ENCODE results near the gene ENPP6.

ENPP6 gene

GRCh38 chr4:184067931-184068554 lies 149.6 kb downstream of the ENPP6 start:
- Histone ChIP-seq H3K36me3 (ENCODE audit: control insufficient read depth in 2 of 2, insufficient read depth in 1 of 2, low read length in 2 of 2) (no peaks in the 10 kb centered on the region), H3K27ac (ENCODE audit: extremely low read depth, low read depth, low read length) (no peak overlapping the region), H3K4me3 (ENCODE audit: low read depth, low read length) (no peak overlapping the region), H3K9me3 (ENCODE audit: control insufficient read depth, insufficient read depth, low read depth, low read length) (no peaks in the 10 kb centered on the region), H3K4me1 (ENCODE audit: control insufficient read depth, insufficient read depth, low read length) (peaks cover 5% of the 10 kb centered on the region)
- CTCF ChIA-PET = no interaction called here
- POLR2A ChIA-PET = no interaction called here
- no peak for TF ChIP-seq TRIM28 (IDR thresholded peaks at IDR 0.05; ENCODE audit: borderline replicate concordance, low read length)
- TF ChIP-seq ZNF626 (tag by site-specific recombination; IDR thresholded peaks at IDR 0.05) = no peak

- Histone ChIP-seq H3K36me3 (ENCODE audit: control insufficient read depth in 2 of 2, insufficient read depth in 1 of 2, low read length in 2 of 2) (no peaks in the 10 kb centered on the region), H3K9me3 (ENCODE audit: control insufficient read depth, insufficient read depth, low read depth, low read length) (no peaks in the 10 kb centered on the region), H3K4me3 (ENCODE audit: low read depth, low read length) (no peak overlapping the region), H3K4me1 (ENCODE audit: control insufficient read depth, insufficient read depth, low read length) (peaks cover 5% of the 10 kb centered on the region), H3K27ac (ENCODE audit: extremely low read depth, low read depth, low read length) (no peak overlapping the region)
- CTCF ChIA-PET = interaction anchor here (0.9 kb wide), 1 partner anchor 29 kb away, joined by 3 read pairs; no protein-coding TSS in a partner anchor
- TF ChIP-seq ZNF843 (tag by site-specific recombination; IDR thresholded peaks at IDR 0.05) = 0 out of 2 replicates have a peak, but pooled peaks have one; percentile 36
- peak; percentile 92 for TF ChIP-seq PRDM6 (tag by site-specific recombination; IDR thresholded peaks at IDR 0.05)
- TF ChIP-seq FEZF1 (tag by site-specific recombination; IDR thresholded peaks at IDR 0.05) = peak; percentile 76
- no peak for TF ChIP-seq SETDB1 (IDR thresholded peaks at IDR 0.05; ENCODE audit: insufficient read length, low read length)
- TF ChIP-seq PRDM4 (tag by site-specific recombination; IDR thresholded peaks at IDR 0.05) = 0 out of 2 replicates have a peak, but pooled peaks have one; percentile 38
- peak; percentile 40; the same call in 1 of the 2 replicates for TF ChIP-seq OSR2 (tag by site-specific recombination; IDR thresholded peaks at IDR 0.05)
- TF ChIP-seq ZNF76 (tag by site-specific recombination; IDR thresholded peaks at IDR 0.05; ENCODE audit: borderline replicate concordance, low read depth) = no peak
- POLR2A ChIA-PET = no interaction called here
Measured at GRCh38 chr4:184066584-184067300, 150.9 kb downstream of the ENPP6 start.

- H3K36me3 ChIP-seq (ENCODE audit: control insufficient read depth in 2 of 2, insufficient read depth in 1 of 2, low read length in 2 of 2) = no peaks in the 10 kb centered on the region
- H3K9me3 ChIP-seq (ENCODE audit: control insufficient read depth, insufficient read depth, low read depth, low read length) = no peaks in the 10 kb centered on the region
- TF ChIP-seq ZIC2 (tag by site-specific recombination; IDR thresholded peaks at IDR 0.05) = no peak
- no peak for TF ChIP-seq ZNF624 (tag by site-specific recombination; IDR thresholded peaks at IDR 0.05)
- no peak for TF ChIP-seq OSR2 (tag by site-specific recombination; IDR thresholded peaks at IDR 0.05)
- no peak for TF ChIP-seq ZNF362 (tag by site-specific recombination; IDR thresholded peaks at IDR 0.05)
- no peak for TF ChIP-seq ZNF768 (tag by site-specific recombination; IDR thresholded peaks at IDR 0.05)
- no peak for TF ChIP-seq YY1 (tag by site-specific recombination; IDR thresholded peaks at IDR 0.05)
- TF ChIP-seq YY2 (tag by site-specific recombination; IDR thresholded peaks at IDR 0.05) = no peak
- TF ChIP-seq ZNF221 (tag by site-specific recombination; IDR thresholded peaks at IDR 0.05; ENCODE audit: borderline replicate concordance) = no peak
- no peak for TF ChIP-seq SP3 (tag by site-specific recombination; IDR thresholded peaks at IDR 0.05)
- TF ChIP-seq ZFP3 (tag by site-specific recombination; IDR thresholded peaks at IDR 0.05; ENCODE audit: low read depth) = no peak
- TF ChIP-seq ZNF18 (tag by site-specific recombination; IDR thresholded peaks at IDR 0.05) = no peak
- TF ChIP-seq ZNF248 (tag by site-specific recombination; IDR thresholded peaks at IDR 0.05) = no peak
- no peak for TF ChIP-seq ZNF626 (tag by site-specific recombination; IDR thresholded peaks at IDR 0.05)
- no peak for TF ChIP-seq MZF1 (tag by site-specific recombination; IDR thresholded peaks at IDR 0.05; ENCODE audit: borderline replicate concordance)
- no peak for TF ChIP-seq SETDB1 (IDR thresholded peaks at IDR 0.05; ENCODE audit: insufficient read length, low read length)
- H3K4me1 ChIP-seq (ENCODE audit: control insufficient read depth, insufficient read depth, low read length) = peaks cover 5% of the 10 kb centered on the region
- H3K4me3 ChIP-seq (ENCODE audit: low read depth, low read length) = no peak overlapping the region
- CTCF ChIA-PET = no interaction called here
- POLR2A ChIA-PET = no interaction called here
- no peak overlapping the region for H3K27ac ChIP-seq (ENCODE audit: extremely low read depth, low read depth, low read length)
Measured at GRCh38 chr4:184064877-184065276, 152.8 kb downstream of the ENPP6 start.

Data from HEK293 (cell line).